Measurements from ENCODE around the gene HSDL2. TPM values are rescaled to one million over a fixed set of nuclear protein-coding genes. Genes with fewer than 3 reads are reported as not detected.

Gene HSDL2
- polyA plus RNA-seq, 3 donors = 6.4 to 34.8 (median 26.9) TPM

DNA sequence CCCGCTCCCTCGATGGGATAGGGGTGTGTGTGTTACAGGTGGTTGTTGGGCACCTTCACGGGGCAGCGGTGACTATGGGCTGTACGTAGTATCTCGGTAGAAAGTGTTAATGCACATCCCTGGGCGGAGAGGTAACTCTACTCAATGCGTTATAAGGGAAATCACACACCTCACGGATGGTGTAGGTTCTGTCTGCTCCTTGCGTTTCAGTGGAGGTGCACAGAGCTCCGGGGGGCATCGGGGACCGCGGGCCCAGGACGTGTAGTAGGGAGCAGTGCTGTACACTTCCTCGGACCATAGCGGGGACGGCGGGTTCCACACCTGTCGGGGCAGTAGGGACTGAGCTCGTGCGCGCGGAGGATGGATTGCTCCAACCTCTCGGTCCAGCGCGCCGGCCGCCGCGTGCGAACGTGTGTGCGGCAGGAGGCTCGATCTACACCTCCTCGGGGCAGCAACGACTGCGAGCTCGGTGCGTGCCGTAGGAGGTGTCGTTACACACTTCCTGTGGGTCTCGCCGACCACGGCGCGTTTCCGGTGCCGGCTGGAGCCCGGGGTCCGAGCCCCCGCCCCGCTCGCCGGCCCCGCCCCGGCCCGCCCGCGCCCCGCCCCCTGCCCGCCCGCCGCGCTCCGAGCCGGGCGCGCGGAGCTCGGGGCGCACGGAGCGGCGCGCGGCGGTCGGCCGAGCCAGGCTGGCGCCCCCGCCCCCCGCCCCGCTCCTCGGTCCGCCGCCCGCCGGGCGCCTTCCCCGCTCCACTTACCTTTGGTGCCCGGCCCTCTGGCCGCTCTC, 106.5 kb downstream of the HSDL2 start, which contains the start of gene KIAA1958:
TSS of gene KIAA1958 (plus strand) at position 607 of the 787 bp plus-strand sequence. CDS start 87,254 bp downstream, outside the sequence.
- peaks cover 39% of the 10 kb centered on the region for H3K79me2 ChIP-seq (ENCODE audit: insufficient read depth, low read length)
- Mint-ChIP-seq H3K36me3 (peaks cover 0 to 2% of the 10 kb centered on the region in 2 donors), H3K27me3 (ENCODE audit: low read depth in 3 of 3) (peaks cover 4 to 12% (median 5%) of the 10 kb centered on the region in 3 donors), H3K4me1 (peaks cover 29% of the 10 kb centered on the region), H3K9me3 (peaks cover 0 to 2% (median 0%) of the 10 kb centered on the region in 7 donors), H3K4me3 (peak within 1 kb of the TSS; percentile 98 to 99), H3K27ac (peak within 1 kb of the TSS; percentile 60 to 86 (median 70))
- no peaks in the 10 kb centered on the region for H3K27me3 ChIP-seq (ENCODE audit: control insufficient read depth in 2 of 2, insufficient read depth in 2 of 2, low read length in 2 of 2)
- peak; percentile 64 to 74 (median 65) for DNase-seq
- H4K20me1 ChIP-seq (ENCODE audit: insufficient read depth, low read length) = no peaks in the 10 kb centered on the region
- TF ChIP-seq, protein P1, sequence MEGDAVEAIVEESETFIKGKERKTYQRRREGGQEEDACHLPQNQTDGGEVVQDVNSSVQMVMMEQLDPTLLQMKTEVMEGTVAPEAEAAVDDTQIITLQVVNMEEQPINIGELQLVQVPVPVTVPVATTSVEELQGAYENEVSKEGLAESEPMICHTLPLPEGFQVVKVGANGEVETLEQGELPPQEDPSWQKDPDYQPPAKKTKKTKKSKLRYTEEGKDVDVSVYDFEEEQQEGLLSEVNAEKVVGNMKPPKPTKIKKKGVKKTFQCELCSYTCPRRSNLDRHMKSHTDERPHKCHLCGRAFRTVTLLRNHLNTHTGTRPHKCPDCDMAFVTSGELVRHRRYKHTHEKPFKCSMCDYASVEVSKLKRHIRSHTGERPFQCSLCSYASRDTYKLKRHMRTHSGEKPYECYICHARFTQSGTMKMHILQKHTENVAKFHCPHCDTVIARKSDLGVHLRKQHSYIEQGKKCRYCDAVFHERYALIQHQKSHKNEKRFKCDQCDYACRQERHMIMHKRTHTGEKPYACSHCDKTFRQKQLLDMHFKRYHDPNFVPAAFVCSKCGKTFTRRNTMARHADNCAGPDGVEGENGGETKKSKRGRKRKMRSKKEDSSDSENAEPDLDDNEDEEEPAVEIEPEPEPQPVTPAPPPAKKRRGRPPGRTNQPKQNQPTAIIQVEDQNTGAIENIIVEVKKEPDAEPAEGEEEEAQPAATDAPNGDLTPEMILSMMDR (IDR thresholded peaks at IDR 0.05) = no peak
- intact Hi-C loops (cut with micrococcal nuclease) = no loop called here
- 2% methylated on average over 86 of the region's 93 CpGs for WGBS (ENCODE audit: insufficient coverage)
- peak within 1 kb of the TSS; percentile 76 to 82 (median 78) for H3K4me3 ChIP-seq (replicated peaks in 1 of 3; ENCODE audit: low read depth in 2 of 3, low read length in 3 of 3)
- peak within 1 kb of the TSS; percentile 86 for H2AFZ ChIP-seq (ENCODE audit: insufficient read depth, low read depth, low read length, poor library complexity, severe bottlenecking)
- H3K9ac ChIP-seq (ENCODE audit: insufficient read depth, low read length, poor library complexity, severe bottlenecking) = peak within 1 kb of the TSS; percentile 79
- H3K4me2 ChIP-seq (replicated peaks; ENCODE audit: extremely low read depth, low read length, poor library complexity, severe bottlenecking) = peak within 1 kb of the TSS; percentile 91
- H3K9me3 ChIP-seq (replicated peaks in 1 of 2; ENCODE audit: control insufficient read depth in 1 of 2, insufficient read depth in 1 of 2, low read length in 2 of 2) = no peaks in the 10 kb centered on the region
- peak within 1 kb of the TSS; percentile 35 to 76 for H3K27ac ChIP-seq (ENCODE audit: low read depth in 1 of 2, low read length in 2 of 2)
- H3K4me1 ChIP-seq (ENCODE audit: control insufficient read depth in 1 of 2, insufficient read depth in 2 of 2, low read length in 2 of 2) = peaks cover 11 to 17% of the 10 kb centered on the region in 2 donors
- no peaks in the 10 kb centered on the region for H3K36me3 ChIP-seq (replicated peaks in 1 of 2; ENCODE audit: control insufficient read depth in 1 of 2, insufficient read depth in 2 of 2, low read length in 2 of 2)

DNA sequence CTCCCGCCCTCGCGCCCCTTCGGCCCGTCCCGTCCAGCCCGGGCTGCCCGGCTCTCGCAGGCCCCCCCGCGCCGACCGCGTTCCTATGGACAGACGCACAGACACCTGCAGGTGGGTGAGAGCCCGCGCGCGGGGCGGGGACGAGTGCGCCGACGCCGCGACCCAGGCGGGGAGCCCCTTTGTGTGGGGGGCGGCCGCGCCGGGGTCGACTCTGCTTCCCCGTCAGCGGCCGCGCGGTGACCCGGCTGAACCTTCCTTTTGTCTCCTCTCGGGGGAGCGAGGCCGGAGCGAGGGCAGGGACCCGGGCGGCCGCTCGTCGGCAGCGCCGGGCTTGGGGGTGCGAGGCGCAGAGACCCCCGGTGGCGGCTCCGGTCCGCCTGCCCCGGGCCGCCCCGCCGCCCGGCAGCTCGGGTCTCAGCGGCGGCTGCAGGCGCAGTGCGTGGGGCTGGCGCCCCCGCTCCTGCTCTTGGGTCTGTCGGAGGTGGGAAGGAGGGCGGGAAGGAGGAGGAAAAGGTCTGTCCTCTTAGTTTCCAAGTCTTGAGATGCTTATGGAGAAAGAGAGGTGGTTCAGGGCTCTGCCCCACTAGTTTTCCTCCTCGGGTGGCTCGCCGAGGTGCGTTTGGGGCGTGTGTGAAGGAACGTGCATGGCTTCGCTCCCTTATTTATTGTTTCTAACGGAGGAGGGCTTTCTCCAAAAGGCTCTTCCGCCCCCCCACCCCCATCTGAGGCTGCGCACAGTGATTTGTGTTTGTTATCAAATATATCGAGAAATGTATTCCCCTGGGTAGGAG, 107.3 kb downstream of the HSDL2 start:
- no peaks in the 10 kb centered on the region for H4K20me1 ChIP-seq (ENCODE audit: insufficient read depth, low read length)
- Mint-ChIP-seq H3K36me3 (peaks cover 0 to 2% of the 10 kb centered on the region in 2 donors), H3K27me3 (ENCODE audit: low read depth in 3 of 3) (peaks cover 4 to 12% (median 5%) of the 10 kb centered on the region in 3 donors), H3K4me3 (peak overlapping the region; percentile 98 to 99), H3K4me1 (peaks cover 36% of the 10 kb centered on the region), H3K9me3 (peaks cover 0 to 2% (median 0%) of the 10 kb centered on the region in 7 donors), H3K27ac (peak overlapping the region in 3 of 7 donors; percentile 59 to 86 (median 60))
- H3K27ac ChIP-seq (ENCODE audit: low read depth in 1 of 2, low read length in 2 of 2) = peak overlapping the region in 1 of 2 donors; percentile 60
- H3K36me3 ChIP-seq (replicated peaks in 1 of 2; ENCODE audit: control insufficient read depth in 1 of 2, insufficient read depth in 2 of 2, low read length in 2 of 2) = no peaks in the 10 kb centered on the region
- H3K9ac ChIP-seq (ENCODE audit: insufficient read depth, low read length, poor library complexity, severe bottlenecking) = peak overlapping the region; percentile 79
- TF ChIP-seq, protein P1 (IDR thresholded peaks at IDR 0.05) = no peak
- DNase-seq = peak in 2 of 3 donors; percentile 6 to 19
- H3K9me3 ChIP-seq (replicated peaks in 1 of 2; ENCODE audit: control insufficient read depth in 1 of 2, insufficient read depth in 1 of 2, low read length in 2 of 2) = no peaks in the 10 kb centered on the region
- under 1% methylated on average over 69 of the region's 80 CpGs for WGBS (ENCODE audit: insufficient coverage)
- H2AFZ ChIP-seq (ENCODE audit: insufficient read depth, low read depth, low read length, poor library complexity, severe bottlenecking) = peak overlapping the region; percentile 83
- peak overlapping the region; percentile 51 to 82 (median 76) for H3K4me3 ChIP-seq (replicated peaks in 1 of 3; ENCODE audit: low read depth in 2 of 3, low read length in 3 of 3)
- H3K27me3 ChIP-seq (ENCODE audit: control insufficient read depth in 2 of 2, insufficient read depth in 2 of 2, low read length in 2 of 2) = no peaks in the 10 kb centered on the region
- peaks cover 45% of the 10 kb centered on the region for H3K79me2 ChIP-seq (ENCODE audit: insufficient read depth, low read length)
- intact Hi-C loops (cut with micrococcal nuclease) = no loop called here
- peaks cover 11 to 17% of the 10 kb centered on the region in 2 donors for H3K4me1 ChIP-seq (ENCODE audit: control insufficient read depth in 1 of 2, insufficient read depth in 2 of 2, low read length in 2 of 2)
- peak overlapping the region; percentile 91 for H3K4me2 ChIP-seq (replicated peaks; ENCODE audit: extremely low read depth, low read length, poor library complexity, severe bottlenecking)

All from CD14-positive monocyte (primary cell).